ENCODE data around the gene MCM9. TPM values are rescaled to one million over a fixed set of nuclear protein-coding genes. Genes with fewer than 3 reads are reported as not detected.
A peak's percentile ranks its signal among the peaks of the same experiment; 100 is the strongest.

The MCM9 gene
- total and polyA plus RNA-seq, 2 of the 13 experiments (the other 11 are each of a cell fraction or from before 2014, with no cell fraction given): 3.8 to 17.2 TPM

- TF ChIP-seq MTA1 (CRISPR knock-in tag; IDR thresholded peaks at IDR 0.05; ENCODE audit: borderline replicate concordance) (peak; percentile 57; the same call in 1 of the 2 replicates), FOXM1 (CRISPR knock-in tag; IDR thresholded peaks at IDR 0.05) (no peak), ZNF124 (CRISPR knock-in tag; IDR thresholded peaks at IDR 0.05) (no peak; the same call in 1 of the 2 replicates), AGO2 (optimal IDR thresholded peaks at IDR 0.05; ENCODE audit: low read depth, low read length) (peak; percentile 80), RORA (CRISPR knock-in tag; IDR thresholded peaks at IDR 0.05) (no peak), ZNF607 (CRISPR knock-in tag; IDR thresholded peaks at IDR 0.05; ENCODE audit: borderline replicate concordance) (peak; percentile 38; the same call in 1 of the 2 replicates), ZNF800 (CRISPR knock-in tag; IDR thresholded peaks at IDR 0.05) (0 out of 2 replicates have a peak, but pooled peaks have one; percentile 48), POLR2G (IDR thresholded peaks at IDR 0.05; ENCODE audit: low read depth, low read length) (peak; percentile 82), HDAC6 (IDR thresholded peaks at IDR 0.05; ENCODE audit: low read depth, low read length) (no peak), ZBTB8A (CRISPR knock-in tag; IDR thresholded peaks at IDR 0.05; ENCODE audit: borderline replicate concordance, low read depth) (0 out of 2 replicates have a peak, but pooled peaks have one; percentile 40), ZNF24 (IDR thresholded peaks at IDR 0.05) (no peak), GMEB2 (CRISPR knock-in tag; IDR thresholded peaks at IDR 0.05; ENCODE audit: low read depth) (no peak; the same call in 1 of the 2 replicates), DNMT3B (CRISPR knock-in tag; conservative IDR thresholded peaks at IDR 0.05) (no peak), MYPOP (CRISPR knock-in tag; IDR thresholded peaks at IDR 0.05) (peak; percentile 98), ZNF788 (CRISPR knock-in tag; IDR thresholded peaks at IDR 0.05; ENCODE audit: borderline replicate concordance) (no peak; the same call in none of the 2 replicates), ZNF761 (CRISPR knock-in tag; conservative IDR thresholded peaks at IDR 0.05) (peak; percentile 90), PTBP1 (IDR thresholded peaks at IDR 0.05; ENCODE audit: low read depth, low read length, poor library complexity, severe bottlenecking) (no peak)
- TF ChIP-seq, protein P1, sequence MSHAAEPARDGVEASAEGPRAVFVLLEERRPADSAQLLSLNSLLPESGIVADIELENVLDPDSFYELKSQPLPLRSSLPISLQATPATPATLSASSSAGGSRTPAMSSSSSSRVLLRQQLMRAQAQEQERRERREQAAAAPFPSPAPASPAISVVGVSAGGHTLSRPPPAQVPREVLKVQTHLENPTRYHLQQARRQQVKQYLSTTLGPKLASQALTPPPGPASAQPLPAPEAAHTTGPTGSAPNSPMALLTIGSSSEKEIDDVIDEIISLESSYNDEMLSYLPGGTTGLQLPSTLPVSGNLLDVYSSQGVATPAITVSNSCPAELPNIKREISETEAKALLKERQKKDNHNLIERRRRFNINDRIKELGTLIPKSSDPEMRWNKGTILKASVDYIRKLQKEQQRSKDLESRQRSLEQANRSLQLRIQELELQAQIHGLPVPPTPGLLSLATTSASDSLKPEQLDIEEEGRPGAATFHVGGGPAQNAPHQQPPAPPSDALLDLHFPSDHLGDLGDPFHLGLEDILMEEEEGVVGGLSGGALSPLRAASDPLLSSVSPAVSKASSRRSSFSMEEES (CRISPR knock-in tag; IDR thresholded peaks at IDR 0.05): no peak
These were observed at the start of gene MCM9 (continued) for GRCh38 chr6:118934461-118935330.
